Thymus (tissue), 11 donors: ENCODE measurements around the gene NNMT. TPM values are rescaled to one million over a fixed set of nuclear protein-coding genes. Genes with fewer than 3 reads are reported as not detected.

Experiments used
- DNase-seq, 9 donors: peaks; one replicate each; pipeline ENCODE4 v3.0.0-alpha.2; 2013; ENCODE audit warnings: low spot score in 9 of 9, low read depth in 6 of 9, missing footprints in 1 of 9
- H3K27ac ChIP-seq, 2 donors: one replicate each; pipeline ENCODE4 v1.5.1; 2013; ENCODE audit warnings: control low read depth in 1 of 2, low read depth in 1 of 2, low read length in 1 of 2, mild to moderate bottlenecking in 1 of 2, moderate library complexity in 1 of 2
- H3K27me3 ChIP-seq, 2 donors: one replicate each; pipeline ENCODE4 v1.5.1; 2013; ENCODE audit warnings: low read length in 1 of 2; ENCODE audit not compliant: control insufficient read depth in 2 of 2, insufficient read depth in 1 of 2
- H3K36me3 ChIP-seq, 2 donors: one replicate each; pipeline ENCODE4 v1.5.1; 2013; ENCODE audit warnings: low read length in 1 of 2, mild to moderate bottlenecking in 1 of 2, moderate library complexity in 1 of 2; ENCODE audit not compliant: control insufficient read depth in 2 of 2, insufficient read depth in 2 of 2
- H3K4me1 ChIP-seq, 2 donors: one replicate each; pipeline ENCODE4 v1.5.1; 2013; ENCODE audit warnings: low read length in 2 of 2; ENCODE audit not compliant: control insufficient read depth in 2 of 2, insufficient read depth in 2 of 2
- H3K4me3 ChIP-seq, 2 donors: one replicate each; pipeline ENCODE4 v1.5.1; 2013; ENCODE audit warnings: low read length in 2 of 2, control low read depth in 1 of 2, mild to moderate bottlenecking in 1 of 2
- H3K9me3 ChIP-seq, 2 donors: one replicate each; pipeline ENCODE4 v1.5.1; 2013; ENCODE audit warnings: low read length in 1 of 2, mild to moderate bottlenecking in 1 of 2; ENCODE audit not compliant: control insufficient read depth in 2 of 2, insufficient read depth in 1 of 2
- WGBS: extraction: QIAGEN DNeasy Blood & Tissue Kit; methylation state at CpG from one replicate; pipeline ENCODE4 v1.1.7; 2013; 5-methylcytosine and 5-hydroxymethylcytosine counted together
- polyA plus RNA-seq: library from polyadenylated mRNA; stranded (reverse); fragments of 200-250 nt; gene quantifications from one replicate; pipeline ENCODE4 v1.2.3, GENCODE V29; 2013
- total RNA-seq: library from RNA; stranded (reverse); fragments of 120-200 nt; gene quantifications from one replicate; pipeline ENCODE4 v1.2.4, GENCODE V29; 2013
- donor health status: healthy.

The NNMT gene
- total and polyA plus RNA-seq, 2 donors: 0.99 to 351 TPM

- no peak overlapping the region for H3K4me3 ChIP-seq
- no peak overlapping the region for H3K27ac ChIP-seq
- H3K27me3 ChIP-seq: peaks cover 0 to 2% of the 10 kb centered on the region in 2 donors
- no peaks in the 10 kb centered on the region for H3K4me1 ChIP-seq
- H3K36me3 ChIP-seq: no peaks in the 10 kb centered on the region
- DNase-seq: no peak
- WGBS: 70% methylated on average over 4 of the region's 4 CpGs
- no peaks in the 10 kb centered on the region for H3K9me3 ChIP-seq
Observed at GRCh38 chr11:114272311-114272710, 23.9 kb upstream of the NNMT start.

DNA sequence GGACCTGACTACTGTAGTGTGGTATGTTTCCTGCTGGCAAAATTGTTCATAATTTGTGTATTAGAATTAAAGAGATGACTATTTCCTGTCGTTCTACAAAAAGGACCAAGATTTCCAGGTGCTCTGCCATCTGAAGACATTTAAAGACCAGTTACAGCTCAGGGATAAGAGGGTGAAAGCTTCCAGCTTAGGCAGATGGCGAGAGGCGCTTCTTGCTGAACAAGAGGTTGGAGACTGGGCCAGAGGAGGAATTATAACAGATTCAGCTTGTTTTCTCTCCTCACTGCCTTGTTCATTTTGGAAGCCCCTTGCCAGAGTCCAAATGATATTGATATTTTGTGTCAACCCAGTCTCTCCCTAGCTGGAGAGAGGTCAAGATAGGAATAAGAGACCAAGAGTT, 23.1 kb upstream of the NNMT start:
- peaks cover 0 to 2% of the 10 kb centered on the region in 2 donors for H3K27me3 ChIP-seq
- H3K36me3 ChIP-seq: no peaks in the 10 kb centered on the region
- no peak for DNase-seq
- no peaks in the 10 kb centered on the region for H3K4me1 ChIP-seq
- no peak overlapping the region for H3K27ac ChIP-seq
- H3K9me3 ChIP-seq: no peaks in the 10 kb centered on the region
- no peak overlapping the region for H3K4me3 ChIP-seq
- 94% methylated on average over 3 of the region's 3 CpGs for WGBS

GRCh38 chr11:114273890-114274635, 22.1 kb upstream of the NNMT start:
- no peak overlapping the region for H3K4me3 ChIP-seq
- no peaks in the 10 kb centered on the region for H3K9me3 ChIP-seq
- H3K27me3 ChIP-seq: peaks cover 0 to 2% of the 10 kb centered on the region in 2 donors
- no peak for DNase-seq
- no peaks in the 10 kb centered on the region for H3K4me1 ChIP-seq
- no peak overlapping the region for H3K27ac ChIP-seq
- 88% methylated on average over 5 of the region's 5 CpGs for WGBS
- H3K36me3 ChIP-seq: no peaks in the 10 kb centered on the region

- Histone ChIP-seq H3K27ac (no peak overlapping the region), H3K4me3 (no peak overlapping the region), H3K36me3 (no peaks in the 10 kb centered on the region), H3K9me3 (no peaks in the 10 kb centered on the region), H3K27me3 (peaks cover 0 to 2% of the 10 kb centered on the region in 2 donors), H3K4me1 (no peaks in the 10 kb centered on the region)
- no peak for DNase-seq
- WGBS: 79% methylated on average over 3 of the region's 3 CpGs
Observed at GRCh38 chr11:114274637-114275036, 21.6 kb upstream of the NNMT start.

DNA sequence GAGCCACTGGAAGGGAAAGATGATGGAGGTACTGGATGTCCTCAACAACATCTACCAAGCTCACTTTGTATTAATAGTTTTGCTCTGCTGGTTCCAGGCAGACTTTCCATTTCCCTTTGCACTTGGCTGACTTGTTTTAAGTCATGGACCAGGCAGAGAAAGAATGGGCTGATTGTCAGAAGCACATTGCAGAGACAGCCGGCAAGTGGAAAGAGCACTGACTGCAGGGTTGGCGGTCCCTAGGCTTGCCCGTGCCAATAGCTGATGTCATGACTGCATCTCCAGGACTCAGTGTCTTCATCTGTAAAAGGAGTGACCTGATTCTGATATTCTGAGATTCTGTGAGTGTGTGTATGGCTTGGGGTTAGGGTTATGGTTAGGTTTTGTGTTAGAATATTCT, 20.9 kb upstream of the NNMT start:
- DNase-seq: no peak
- Histone ChIP-seq H3K9me3 (no peaks in the 10 kb centered on the region), H3K36me3 (no peaks in the 10 kb centered on the region), H3K27ac (no peak overlapping the region), H3K27me3 (peaks cover 0 to 3% of the 10 kb centered on the region in 2 donors), H3K4me3 (no peak overlapping the region), H3K4me1 (no peaks in the 10 kb centered on the region)
- WGBS: 87% methylated on average over 3 of the region's 3 CpGs

- no peaks in the 10 kb centered on the region for H3K36me3 ChIP-seq
- 72% methylated on average over 5 of the region's 5 CpGs for WGBS
- no peak overlapping the region for H3K4me3 ChIP-seq
- peaks cover 0 to 8% of the 10 kb centered on the region in 2 donors for H3K27me3 ChIP-seq
- H3K27ac ChIP-seq: no peak overlapping the region
- DNase-seq: no peak
- H3K9me3 ChIP-seq: no peaks in the 10 kb centered on the region
- H3K4me1 ChIP-seq: no peaks in the 10 kb centered on the region
Observed at GRCh38 chr11:114276077-114276476, 20.1 kb upstream of the NNMT start.

- Histone ChIP-seq H3K4me1 (no peaks in the 10 kb centered on the region), H3K27me3 (peaks cover 0 to 8% of the 10 kb centered on the region in 2 donors), H3K36me3 (no peaks in the 10 kb centered on the region), H3K27ac (no peak overlapping the region), H3K9me3 (no peaks in the 10 kb centered on the region), H3K4me3 (no peak overlapping the region)
- 89% methylated on average over 11 of the region's 11 CpGs for WGBS
- DNase-seq: no peak
Observed at GRCh38 chr11:114277637-114278341, 18.4 kb upstream of the NNMT start.

DNA sequence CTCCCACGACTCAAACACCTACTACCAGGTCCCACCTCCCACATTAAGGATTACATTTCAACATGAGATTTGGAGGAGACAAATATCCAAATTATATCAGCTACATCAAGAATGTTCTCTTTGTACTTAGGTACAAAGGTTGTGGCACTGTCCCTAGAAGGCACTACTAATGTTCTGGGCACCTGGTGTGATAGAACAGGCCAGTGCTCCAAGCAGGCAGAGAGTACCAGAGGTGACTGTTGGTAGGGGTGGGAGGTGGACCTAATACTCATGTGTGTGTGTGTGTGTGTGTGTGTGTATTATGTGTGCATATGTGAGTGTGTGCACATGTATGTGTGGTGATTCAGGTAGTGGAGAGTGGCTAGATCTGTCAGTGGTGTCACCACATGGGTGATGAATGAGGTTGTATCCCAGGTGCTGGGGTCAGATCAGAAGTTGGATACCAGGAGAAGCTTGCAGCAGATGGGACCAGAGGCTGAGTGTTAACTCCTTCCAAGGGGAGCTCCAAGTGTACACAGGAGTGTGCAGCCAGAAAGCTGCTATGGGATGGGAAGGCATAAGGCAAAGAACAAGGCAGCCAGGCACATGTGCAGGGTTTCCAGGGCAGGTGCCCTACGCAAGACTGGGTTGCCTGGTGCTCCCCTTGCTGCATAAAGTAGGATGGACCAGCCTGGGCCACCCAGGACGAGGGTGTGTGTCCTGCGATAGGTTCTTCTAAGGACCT, 17.7 kb upstream of the NNMT start:
- 87% methylated on average over 4 of the region's 4 CpGs for WGBS
- H3K27me3 ChIP-seq: peaks cover 0 to 8% of the 10 kb centered on the region in 2 donors
- H3K4me3 ChIP-seq: no peak overlapping the region
- no peaks in the 10 kb centered on the region for H3K4me1 ChIP-seq
- no peaks in the 10 kb centered on the region for H3K36me3 ChIP-seq
- H3K9me3 ChIP-seq: no peaks in the 10 kb centered on the region
- H3K27ac ChIP-seq: no peak overlapping the region
- no peak for DNase-seq
